AG09319 (cell line): Measurements from ENCODE around the gene CUEDC1.
A peak's percentile ranks its signal among the peaks of the same experiment; 100 is the strongest.

Experiments used
- DNase-seq: peaks from one replicate; pipeline ENCODE4 v3.0.0-alpha.2; 2010; ENCODE audit warnings: low read depth; ENCODE audit errors: extremely low read depth
- CTCF ChIP-seq: IDR thresholded peaks from 2 replicates; pipeline ENCODE4 v1.5.1; 2011; ENCODE audit warnings: low read depth, mild to moderate bottlenecking, inconsistent platforms, low read length, moderate library complexity

Gene CUEDC1

GRCh38 chr17:57868910-57869616 lies 86.1 kb downstream of the CUEDC1 start:
- no peak for DNase-seq
- no peak for TF ChIP-seq CTCF

GRCh38 chr17:57868007-57868909 lies 87.0 kb downstream of the CUEDC1 start:
- DNase-seq = peak; percentile 84
- peak; percentile 65 for TF ChIP-seq CTCF

- DNase-seq = no peak
- TF ChIP-seq CTCF = no peak
Measured at GRCh38 chr17:57867126-57867525, 88.1 kb downstream of the CUEDC1 start.

GRCh38 chr17:57866723-57867122 lies 88.5 kb downstream of the CUEDC1 start:
- no peak for TF ChIP-seq CTCF
- no peak for DNase-seq

GRCh38 chr17:57866319-57866718 lies 88.9 kb downstream of the CUEDC1 start:
- no peak for DNase-seq
- TF ChIP-seq CTCF = no peak

- TF ChIP-seq CTCF = no peak
Measured at GRCh38 chr17:57864273-57864672, 90.9 kb downstream of the CUEDC1 start.

More at GRCh38 chr17:57864273-57864672, 90.9 kb downstream of the CUEDC1 start:
- no peak for DNase-seq
